NT2/D1 (cell line): ENCODE data around the gene TFPI.
"Not testable (repeated sequence)": the region's sequence is repeated elsewhere in the genome, so short reads cannot be mapped to it uniquely, and the experiment has no call there.

Source experiments
- DNase-seq: peaks from one replicate; pipeline ENCODE4 v3.0.0-alpha.2; 2011; ENCODE audit warnings: low read depth, low spot score
- H3K27me3 ChIP-seq: 2 replicates; pipeline ENCODE4 v1.6.0; 2011; ENCODE audit warnings: mild to moderate bottlenecking; ENCODE audit not compliant: insufficient read length, insufficient read depth
- H3K36me3 ChIP-seq: 2 replicates; pipeline ENCODE4 v1.6.1; 2011; ENCODE audit warnings: mild to moderate bottlenecking, low read length, mixed read lengths; ENCODE audit not compliant: insufficient read depth, insufficient read length
- H3K4me1 ChIP-seq: 2 replicates; pipeline ENCODE4 v1.5.1; 2011; ENCODE audit not compliant: insufficient read depth, insufficient read length
- H3K4me3 ChIP-seq: 2 replicates; pipeline ENCODE4 v1.5.1; 2011; ENCODE audit warnings: low read depth; ENCODE audit not compliant: insufficient read length
- H3K9ac ChIP-seq: 2 replicates; pipeline ENCODE4 v1.6.0; 2011; ENCODE audit warnings: low read depth; ENCODE audit not compliant: insufficient read length
- H3K9me3 ChIP-seq: 2 replicates; pipeline ENCODE4 v1.5.1; 2011; ENCODE audit warnings: mild to moderate bottlenecking, low read length; ENCODE audit not compliant: insufficient read depth
- SUZ12 ChIP-seq: IDR thresholded peaks from 2 replicates; pipeline ENCODE4 v1.6.1; 2011; ENCODE audit not compliant: insufficient read length, insufficient read depth; ENCODE audit errors: extremely low read depth
- YY1 ChIP-seq: IDR thresholded peaks from 2 replicates; pipeline ENCODE4 v1.6.1; 2011; ENCODE audit not compliant: insufficient read length, insufficient read depth
- ZNF274 ChIP-seq: IDR thresholded peaks from 2 replicates; pipeline ENCODE4 v1.6.1; 2011; ENCODE audit warnings: mild to moderate bottlenecking, low read depth, low read length

Gene TFPI

GRCh38 chr2:187546762-187547333 lies 7.4 kb downstream of the TFPI start:
- Histone ChIP-seq H3K9me3 (no peaks in the 10 kb centered on the region; the same call in 1 of the 2 replicates), H3K36me3 (no peaks in the 10 kb centered on the region), H3K9ac (no peak overlapping the region), H3K4me3 (no peak overlapping the region), H3K4me1 (no peaks in the 10 kb centered on the region), H3K27me3 (no peaks in the 10 kb centered on the region)
- TF ChIP-seq ZNF274 (no peak), SUZ12 (no peak), YY1 (no peak)
- DNase-seq = no peak

GRCh38 chr2:187545238-187545751 lies 8.9 kb downstream of the TFPI start:
- DNase-seq = no peak
- Histone ChIP-seq H3K9me3 (no peaks in the 10 kb centered on the region; the same call in 1 of the 2 replicates), H3K4me3 (no peak overlapping the region), H3K27me3 (no peaks in the 10 kb centered on the region), H3K4me1 (no peaks in the 10 kb centered on the region), H3K9ac (no peak overlapping the region), H3K36me3 (no peaks in the 10 kb centered on the region)
- TF ChIP-seq YY1 (no peak), ZNF274 (no peak), SUZ12 (no peak)

GRCh38 chr2:187544371-187545080 lies 9.7 kb downstream of the TFPI start:
- no peak overlapping the region for H3K9ac ChIP-seq
- H3K4me3 ChIP-seq = no peak overlapping the region
- DNase-seq = no peak
- H3K9me3 ChIP-seq = no peaks in the 10 kb centered on the region; the same call in 1 of the 2 replicates
- TF ChIP-seq ZNF274 = no peak
- no peak for TF ChIP-seq YY1
- no peak for TF ChIP-seq SUZ12
- H3K4me1 ChIP-seq = no peaks in the 10 kb centered on the region
- no peaks in the 10 kb centered on the region for H3K36me3 ChIP-seq
- H3K27me3 ChIP-seq = no peaks in the 10 kb centered on the region

DNA sequence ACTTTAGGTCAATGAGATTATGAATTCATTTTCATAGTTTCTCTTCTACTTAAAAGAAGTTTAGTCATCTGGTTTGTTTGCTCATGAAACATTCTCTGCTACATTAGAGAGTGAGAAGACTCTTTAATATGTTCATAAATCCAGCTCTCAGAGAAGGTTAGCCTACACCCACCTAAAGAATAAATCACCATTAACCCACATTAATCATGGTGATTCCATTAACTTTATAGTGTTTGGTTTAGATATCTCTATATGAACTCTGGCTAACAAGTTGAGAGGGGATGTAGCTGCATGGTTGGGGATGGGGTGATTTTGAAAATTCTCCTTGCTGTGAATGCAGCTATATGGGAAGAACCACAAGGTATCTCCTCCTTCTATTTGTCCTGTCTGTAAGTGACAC lies 10.7 kb downstream of the TFPI start:
- Histone ChIP-seq H3K9ac (no peak overlapping the region), H3K4me1 (no peaks in the 10 kb centered on the region), H3K27me3 (no peaks in the 10 kb centered on the region), H3K4me3 (no peak overlapping the region), H3K9me3 (no peaks in the 10 kb centered on the region; the same call in 1 of the 2 replicates), H3K36me3 (no peaks in the 10 kb centered on the region)
- DNase-seq = no peak
- no peak for TF ChIP-seq ZNF274
- TF ChIP-seq SUZ12 = no peak
- TF ChIP-seq YY1 = no peak

GRCh38 chr2:187542123-187542522 lies 12.1 kb downstream of the TFPI start:
- Histone ChIP-seq H3K36me3 (no peaks in the 10 kb centered on the region), H3K9ac (no peak overlapping the region)
- TF ChIP-seq SUZ12 (no peak), ZNF274 (no peak), YY1 (no peak)

GRCh38 chr2:187541086-187542085 lies 12.8 kb downstream of the TFPI start:
- no peak overlapping the region for H3K4me3 ChIP-seq
- no peak for DNase-seq
- no peaks in the 10 kb centered on the region for H3K4me1 ChIP-seq
- no peaks in the 10 kb centered on the region for H3K36me3 ChIP-seq
- no peak overlapping the region for H3K9ac ChIP-seq
- no peak for TF ChIP-seq ZNF274
- no peak for TF ChIP-seq YY1
- no peak for TF ChIP-seq SUZ12
- H3K27me3 ChIP-seq = no peaks in the 10 kb centered on the region
- no peaks in the 10 kb centered on the region; the same call in 1 of the 2 replicates for H3K9me3 ChIP-seq

More at GRCh38 chr2:187542123-187542522, 12.1 kb downstream of the TFPI start:
- Histone ChIP-seq H3K4me1 (no peaks in the 10 kb centered on the region), H3K27me3 (no peaks in the 10 kb centered on the region), H3K4me3 (no peak overlapping the region), H3K9me3 (no peaks in the 10 kb centered on the region; the same call in 1 of the 2 replicates)
- no peak for DNase-seq

GRCh38 chr2:187538222-187538621 lies 16.0 kb downstream of the TFPI start:
- H3K27me3 ChIP-seq, H3K9me3 ChIP-seq, H3K36me3 ChIP-seq, H3K4me1 ChIP-seq, H3K9ac ChIP-seq, DNase-seq, H3K4me3 ChIP-seq: not testable (repeated sequence)

DNA sequence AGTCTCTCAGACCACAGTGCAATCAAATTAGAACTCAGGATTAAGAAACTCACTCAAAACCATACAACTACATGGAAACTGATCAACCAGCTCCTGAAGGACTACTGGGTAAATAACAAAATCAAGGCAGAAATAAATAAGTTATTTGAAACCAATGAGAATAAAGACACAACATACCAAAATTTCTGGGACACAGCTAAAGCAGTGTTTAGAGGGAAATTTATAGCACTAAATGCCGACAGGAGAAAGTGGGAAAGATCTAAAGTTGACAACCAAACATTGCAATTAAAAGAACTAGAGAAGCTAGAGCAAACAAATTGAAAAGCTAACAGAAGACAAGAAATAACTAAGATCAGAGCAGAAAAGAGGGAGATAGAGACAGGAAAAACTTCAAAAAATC lies 18.9 kb downstream of the TFPI start:
- H3K9ac ChIP-seq, H3K4me1 ChIP-seq, H3K27me3 ChIP-seq, H3K4me3 ChIP-seq, DNase-seq, H3K36me3 ChIP-seq, H3K9me3 ChIP-seq: not testable (repeated sequence)
